H1 (cell line): ENCODE measurements around the gene ABCC4. TPM values are rescaled to one million over a fixed set of nuclear protein-coding genes. Genes with fewer than 3 reads are reported as not detected.

Source experiments
- SP1 ChIP-seq: IDR thresholded peaks from 2 replicates; pipeline ENCODE4 v1.6.1; 2011; ENCODE audit warnings: low read depth, low read length
- TCF12 ChIP-seq: IDR thresholded peaks from 2 replicates; pipeline ENCODE4 v1.6.1; 2011; ENCODE audit warnings: low read depth, mild to moderate bottlenecking, low read length
- polyA plus RNA-seq, 7 experiments: library from polyadenylated mRNA; depleted of rRNA in 3 of 7; stranded (reverse) in 5 of 7; unstranded in 2 of 7; fragments of >200 nt in 5 of 7; fragments of 200-250 nt in 2 of 7; gene quantifications; 1 replicate in 5 of 7; 2 replicates in 1 of 7; 4 replicates in 1 of 7; pipeline versions ENCODE4 v1.2.1 to v1.2.3, GENCODE V29; 2011 to 2013; ENCODE audit warnings: missing spikeins in 2 of 7, mixed read lengths in 2 of 7
- total RNA-seq: library from RNA; stranded (reverse); fragmentation: NEBNext Ultra II Directional; extraction: Animal tissue kit (Norgen Biotek cat#: 25700); gene quantifications from 2 replicates; pipeline ENCODE4 v1.2.1, GENCODE V29; 2021

Gene ABCC4
- total and polyA plus RNA-seq, 2 of the 8 experiments (the other 6 are each of a cell fraction or from before 2014, with no cell fraction given): 4.0 to 14.1 TPM

DNA sequence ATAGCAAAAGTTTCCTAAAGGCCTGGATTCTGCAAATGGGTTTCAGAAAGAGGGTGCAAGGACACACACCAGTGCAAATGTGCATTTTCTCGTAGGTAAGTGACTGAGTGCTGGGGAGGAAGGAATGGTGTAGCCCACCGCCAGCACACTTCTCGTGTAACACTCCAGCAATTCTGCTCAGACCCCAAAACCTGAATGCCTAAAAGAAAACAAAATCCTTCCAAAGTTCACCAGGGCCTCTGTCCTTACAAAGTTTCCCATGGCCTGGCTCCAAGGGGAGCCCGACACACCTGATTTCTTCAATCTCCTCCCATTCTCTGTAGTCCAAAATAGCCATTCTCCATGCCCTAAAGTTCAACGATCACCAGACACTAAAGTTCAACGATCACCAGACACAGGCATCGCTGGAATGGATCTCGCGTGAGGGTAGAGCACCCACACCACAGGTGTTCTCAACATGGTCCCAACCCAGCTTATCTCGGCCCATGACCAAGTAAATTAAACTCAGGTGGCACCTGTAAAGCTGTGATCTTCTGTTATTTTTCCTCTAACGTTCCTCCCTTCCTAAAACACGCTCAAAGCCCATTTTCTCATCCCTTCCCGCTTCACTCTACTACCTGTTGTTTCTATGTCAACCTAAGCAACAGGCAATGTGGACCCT, 46.0 kb downstream of the ABCC4 start (continued):
- TF ChIP-seq TCF12: no peak
- TF ChIP-seq SP1: no peak
